GM18907 (cell line): ENCODE data around the gene TMED1.

ENCODE experiments used
- ATAC-seq: cut with Tn5 transposase; IDR thresholded peaks from one replicate; pipeline ENCODE4 v1.9.1; 2021; ENCODE audit warnings: mild to moderate bottlenecking, moderate library complexity; ENCODE audit not compliant: unreplicated experiment

The TMED1 gene

DNA sequence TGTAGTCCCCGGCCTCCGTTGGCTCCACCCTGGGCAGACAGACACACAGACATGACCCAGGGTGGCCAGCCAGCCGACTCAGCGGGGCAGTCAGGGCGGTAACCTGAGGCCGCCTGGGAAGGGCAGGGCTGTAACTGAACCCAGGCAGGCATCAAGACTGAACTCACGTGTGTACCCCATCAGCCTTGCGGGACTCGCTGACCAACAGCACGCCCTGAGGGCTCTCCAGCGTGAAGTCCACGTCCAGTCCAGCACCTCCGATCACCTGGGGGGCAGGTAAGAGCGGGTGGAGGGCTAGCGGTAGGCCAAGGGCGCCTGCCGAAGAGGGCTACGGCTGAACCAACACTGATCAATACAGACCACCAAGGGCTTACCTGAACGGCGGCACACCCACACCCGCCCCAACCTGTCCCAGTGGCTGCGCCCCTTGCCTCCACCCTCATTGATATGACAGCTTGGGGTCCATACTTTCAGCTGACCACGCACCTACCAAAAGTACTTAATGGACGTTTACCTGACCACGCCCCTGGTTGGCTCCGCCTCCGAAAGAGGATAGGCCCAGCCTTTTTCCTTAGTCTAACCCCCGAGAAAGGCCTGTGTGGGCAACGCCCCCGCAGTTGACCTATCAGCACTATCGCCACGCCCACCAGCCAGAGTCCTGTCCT lies 791 bp downstream of the TMED1 start:
- ATAC-seq = no peak

DNA sequence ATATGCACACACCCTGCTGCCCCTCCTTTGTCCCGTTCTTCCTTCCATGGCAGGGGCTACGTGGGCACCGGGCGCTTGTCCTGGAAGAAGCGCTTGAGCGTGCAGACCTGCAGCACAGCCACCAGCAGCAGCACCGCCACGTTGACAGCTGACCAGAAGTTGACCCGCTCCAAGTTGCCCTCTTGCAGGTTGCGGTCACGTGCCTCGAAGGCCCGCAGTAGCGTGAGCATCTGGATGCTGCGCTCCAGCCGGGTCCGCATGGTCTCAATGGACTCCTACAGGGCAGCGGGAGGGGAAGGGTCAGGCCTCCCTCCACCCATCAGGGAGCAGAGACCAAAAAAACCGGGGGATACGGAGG lies 3.1 kb downstream of the TMED1 start:
- no peak for ATAC-seq

DNA sequence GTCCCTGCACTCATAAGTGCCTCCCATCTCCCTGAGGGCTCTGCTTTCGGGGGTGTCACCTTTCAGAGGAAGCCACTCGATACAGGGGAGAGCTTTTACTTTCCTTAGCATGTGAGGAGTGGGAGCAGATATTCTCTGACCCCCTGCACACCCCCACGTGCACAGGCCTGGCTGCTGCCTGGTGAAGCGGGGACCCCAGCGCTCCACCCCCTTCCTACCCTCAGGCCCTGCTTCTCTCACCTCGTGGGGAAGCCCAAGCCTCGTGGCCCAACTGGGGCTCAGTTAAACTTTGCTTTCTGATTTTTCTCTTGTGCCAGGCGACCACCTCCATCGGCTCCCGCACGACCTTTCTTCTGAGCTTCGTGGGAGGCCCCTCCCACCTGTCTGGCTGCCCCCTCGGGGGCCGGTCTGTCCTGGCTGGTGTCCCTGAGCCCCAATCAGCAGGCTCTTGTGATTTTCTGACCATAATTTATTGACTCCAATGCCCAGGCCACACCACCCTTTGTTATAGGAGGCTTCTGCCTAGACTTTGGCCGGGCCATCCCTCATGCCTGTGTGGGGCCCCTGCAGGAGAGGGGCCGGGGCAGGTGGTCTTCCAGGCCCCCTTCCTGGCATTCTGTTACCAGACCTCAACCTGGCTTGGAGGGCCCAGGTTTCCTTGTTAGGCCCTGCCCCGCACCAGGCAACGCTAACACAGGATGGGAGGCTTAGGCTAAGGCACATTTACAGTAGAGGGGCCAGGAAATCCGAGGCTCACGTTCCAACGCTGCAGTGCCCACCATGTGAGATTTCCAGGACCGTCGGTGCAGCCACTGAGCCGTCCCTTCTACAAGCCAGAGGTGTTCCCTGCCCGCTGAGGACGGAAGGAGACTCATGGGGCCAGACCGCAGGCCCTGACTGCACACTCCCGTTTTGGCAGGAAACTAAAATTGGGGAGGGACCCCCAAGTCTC lies 3.7 kb downstream of the TMED1 start:
- ATAC-seq = no peak

DNA sequence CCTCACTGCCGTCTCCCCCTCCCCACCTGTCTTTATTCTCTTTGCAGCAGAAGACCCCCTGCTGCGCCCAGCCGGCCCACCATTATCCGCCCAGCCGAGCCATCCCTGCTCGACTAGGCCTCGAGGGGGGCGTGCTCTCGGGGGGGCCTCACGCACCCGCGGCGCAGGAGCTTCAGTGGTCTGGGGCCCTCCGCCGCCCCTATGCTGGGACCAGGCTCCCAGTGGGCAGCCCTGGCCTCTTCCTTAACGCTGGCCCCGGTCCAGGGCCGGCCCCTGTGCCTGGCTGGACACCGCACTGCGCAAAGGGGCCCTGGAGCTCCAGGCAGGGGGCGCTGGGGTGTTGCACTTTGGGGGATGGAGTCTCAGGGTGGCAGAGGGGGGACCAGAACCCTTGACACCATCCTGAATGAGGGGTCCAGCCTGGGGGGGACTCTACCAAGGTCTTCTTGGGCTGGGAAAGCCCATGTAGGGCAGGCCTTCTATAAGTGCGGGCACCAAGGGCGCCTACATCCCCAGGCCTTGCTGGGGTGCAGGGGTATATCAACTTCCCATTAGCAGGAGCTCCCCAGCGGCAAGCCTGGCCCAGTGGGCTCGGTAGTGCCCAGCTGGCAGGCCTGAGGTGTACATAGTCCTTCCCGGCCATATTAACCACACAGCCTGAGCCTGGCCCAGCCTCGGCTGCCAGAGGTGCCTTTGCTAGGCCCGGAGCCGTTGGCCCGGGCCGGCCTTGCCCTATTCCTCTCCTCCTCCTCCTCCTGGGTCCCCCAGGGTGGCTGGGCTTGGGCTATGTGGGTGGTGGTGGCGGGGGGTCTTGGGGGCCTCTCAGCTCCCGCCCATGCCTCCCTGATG lies 4.9 kb downstream of the TMED1 start:
- ATAC-seq = no peak

DNA sequence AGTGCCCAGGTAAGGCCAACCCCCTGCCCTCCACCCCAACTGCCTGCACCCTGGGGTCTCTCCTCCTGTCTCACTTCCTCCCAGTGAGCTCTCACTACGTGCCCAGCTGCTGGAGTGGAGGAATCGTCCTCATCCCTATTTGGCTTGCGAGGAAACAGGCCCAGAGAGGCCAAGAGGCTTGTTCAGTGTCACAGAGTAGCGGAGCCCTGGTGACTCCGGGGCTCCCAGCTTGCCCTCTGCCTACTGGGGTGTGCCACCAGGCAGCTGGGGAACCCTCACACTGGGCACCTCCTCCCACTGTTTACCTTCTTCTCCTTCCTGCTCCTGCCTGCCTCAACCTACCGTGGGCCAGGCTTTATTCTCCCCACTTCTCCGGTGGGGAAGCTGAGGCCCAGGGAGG lies 5.6 kb downstream of the TMED1 start:
- ATAC-seq = no peak

DNA sequence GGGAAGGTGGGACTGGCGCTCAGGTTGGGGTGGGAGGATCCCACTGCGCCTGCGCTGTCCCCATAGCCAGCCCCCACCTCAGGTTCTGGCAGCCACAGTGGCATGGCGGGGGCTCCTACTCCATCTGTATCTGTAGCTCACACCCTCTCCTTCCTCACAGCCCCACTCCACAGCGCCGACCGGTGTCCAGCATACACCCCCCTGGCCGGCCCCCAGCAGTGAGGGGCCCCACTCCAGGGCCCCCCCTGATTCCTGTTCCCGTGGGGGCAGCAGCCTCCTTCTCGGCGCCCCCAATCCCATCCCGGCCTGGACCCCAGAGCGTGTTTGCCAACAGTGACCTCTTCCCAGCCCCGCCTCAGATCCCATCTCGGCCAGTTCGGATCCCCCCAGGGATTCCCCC lies 6.0 kb downstream of the TMED1 start:
- ATAC-seq = no peak

DNA sequence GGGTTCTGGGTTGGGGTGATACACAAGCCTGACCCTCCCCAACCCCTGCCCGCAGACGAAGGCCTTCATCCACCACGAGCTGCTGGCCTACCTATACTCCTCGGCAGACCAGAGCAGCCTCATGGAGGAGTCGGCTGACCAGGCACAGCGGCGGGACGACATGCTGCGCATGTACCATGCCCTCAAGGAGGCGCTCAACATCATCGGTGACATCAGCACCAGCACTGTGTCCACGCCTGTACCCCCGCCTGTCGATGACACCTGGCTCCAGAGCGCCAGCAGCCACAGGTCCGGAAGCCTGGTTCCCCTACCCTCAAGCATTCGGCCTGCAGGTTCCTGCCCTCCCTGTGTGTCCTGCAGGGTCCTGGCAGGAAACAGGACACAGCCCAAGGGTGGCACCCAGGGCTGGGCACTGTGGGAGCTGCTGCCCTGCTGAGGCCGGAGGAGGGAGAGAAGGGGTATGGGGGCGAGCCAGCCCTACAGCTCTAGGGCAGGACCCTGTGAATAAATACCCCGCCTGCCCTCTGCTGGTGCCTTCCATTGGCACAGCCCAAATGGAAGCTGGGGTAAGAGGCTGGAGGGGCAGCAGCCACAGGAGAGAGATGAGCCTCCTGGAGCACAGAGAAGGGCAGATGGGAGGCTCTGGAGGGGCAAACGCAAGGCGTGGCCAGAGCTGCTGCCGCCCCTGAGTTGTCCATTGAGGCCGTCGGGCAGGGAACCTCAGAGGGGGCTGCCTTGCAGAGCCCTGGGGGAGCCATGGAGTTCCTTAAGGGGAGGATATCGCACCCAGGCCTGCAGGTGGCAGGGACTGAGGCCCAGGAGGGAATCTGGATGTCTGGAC lies 6.8 kb downstream of the TMED1 start:
- no peak for ATAC-seq

DNA sequence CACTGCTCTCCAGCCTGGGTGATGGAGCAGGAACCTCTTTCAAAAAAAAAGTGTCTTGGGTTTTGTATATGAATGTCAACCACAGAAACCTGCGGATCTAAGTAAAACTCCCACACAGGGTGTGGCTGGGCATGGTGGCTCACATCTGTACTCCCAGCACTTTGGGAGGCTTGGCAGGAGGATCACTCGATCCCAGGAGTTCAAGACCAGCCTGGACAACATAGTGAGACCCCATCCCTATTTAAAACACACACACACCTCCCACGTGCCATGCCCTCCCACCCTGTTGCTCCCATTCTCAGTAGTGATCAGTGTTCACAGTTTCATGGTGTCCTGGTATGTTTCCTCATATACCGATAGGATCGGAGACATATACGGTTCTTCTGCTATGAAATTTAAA lies 9.2 kb downstream of the TMED1 start:
- ATAC-seq = no peak

DNA sequence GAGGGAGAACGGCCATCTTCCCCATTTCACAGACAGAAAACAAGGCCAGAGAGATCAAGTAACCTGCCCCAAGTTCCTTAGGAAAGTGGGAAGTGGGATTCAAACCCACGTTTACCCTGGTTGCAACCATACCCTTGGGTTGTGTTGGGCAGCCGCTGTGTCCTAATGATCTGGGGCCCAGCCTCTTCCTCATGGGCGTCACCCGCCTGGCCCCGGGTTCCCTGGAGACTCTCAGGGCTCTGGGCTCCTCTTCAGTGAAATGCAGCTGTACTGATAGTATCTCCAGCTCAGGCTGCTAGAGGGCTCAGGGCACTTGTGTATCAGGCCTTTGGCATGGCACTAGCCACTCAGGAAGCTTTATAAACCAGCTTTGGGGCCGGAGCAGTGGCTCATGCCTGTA lies 9.8 kb downstream of the TMED1 start:
- no peak for ATAC-seq

DNA sequence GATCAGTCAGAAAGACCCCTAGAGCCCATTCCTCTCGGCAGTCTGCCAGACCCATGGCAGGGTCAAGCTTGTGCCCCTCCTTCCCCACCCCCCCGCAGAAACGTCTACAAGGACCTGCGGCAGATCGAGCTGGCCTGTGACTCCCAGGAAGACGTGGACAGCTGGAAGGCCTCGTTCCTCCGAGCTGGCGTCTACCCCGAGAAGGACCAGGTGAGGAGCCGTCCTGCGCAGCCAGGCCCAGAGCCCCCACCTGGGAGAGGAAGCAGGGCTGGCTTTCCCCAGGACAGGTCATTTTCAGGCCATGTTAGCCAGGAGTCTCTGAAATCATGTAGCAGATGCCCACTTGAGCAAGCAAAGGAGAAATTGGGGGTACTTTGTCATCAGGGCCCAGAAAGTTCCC lies 12.3 kb downstream of the TMED1 start:
- no peak for ATAC-seq

DNA sequence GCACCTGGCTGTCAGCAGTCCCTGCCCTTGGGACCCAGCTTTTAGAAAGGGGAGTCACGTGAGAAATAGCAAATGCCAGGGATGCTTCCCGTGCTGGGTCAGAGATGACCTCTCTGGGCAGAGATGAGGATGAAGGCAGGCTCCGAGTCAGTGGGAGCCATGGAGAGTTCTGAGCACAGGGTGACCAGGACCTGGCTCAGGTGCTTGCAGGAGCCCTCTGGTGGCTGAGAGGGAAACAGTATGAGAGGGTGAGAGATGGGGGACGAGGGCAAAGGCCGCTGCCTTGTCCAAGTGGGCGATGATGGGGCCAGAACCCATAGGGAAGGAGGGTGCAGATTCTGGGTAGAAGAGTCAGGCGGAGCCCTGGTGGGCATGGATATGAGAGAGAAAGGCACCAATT lies 15.8 kb downstream of the TMED1 start:
- no peak for ATAC-seq

DNA sequence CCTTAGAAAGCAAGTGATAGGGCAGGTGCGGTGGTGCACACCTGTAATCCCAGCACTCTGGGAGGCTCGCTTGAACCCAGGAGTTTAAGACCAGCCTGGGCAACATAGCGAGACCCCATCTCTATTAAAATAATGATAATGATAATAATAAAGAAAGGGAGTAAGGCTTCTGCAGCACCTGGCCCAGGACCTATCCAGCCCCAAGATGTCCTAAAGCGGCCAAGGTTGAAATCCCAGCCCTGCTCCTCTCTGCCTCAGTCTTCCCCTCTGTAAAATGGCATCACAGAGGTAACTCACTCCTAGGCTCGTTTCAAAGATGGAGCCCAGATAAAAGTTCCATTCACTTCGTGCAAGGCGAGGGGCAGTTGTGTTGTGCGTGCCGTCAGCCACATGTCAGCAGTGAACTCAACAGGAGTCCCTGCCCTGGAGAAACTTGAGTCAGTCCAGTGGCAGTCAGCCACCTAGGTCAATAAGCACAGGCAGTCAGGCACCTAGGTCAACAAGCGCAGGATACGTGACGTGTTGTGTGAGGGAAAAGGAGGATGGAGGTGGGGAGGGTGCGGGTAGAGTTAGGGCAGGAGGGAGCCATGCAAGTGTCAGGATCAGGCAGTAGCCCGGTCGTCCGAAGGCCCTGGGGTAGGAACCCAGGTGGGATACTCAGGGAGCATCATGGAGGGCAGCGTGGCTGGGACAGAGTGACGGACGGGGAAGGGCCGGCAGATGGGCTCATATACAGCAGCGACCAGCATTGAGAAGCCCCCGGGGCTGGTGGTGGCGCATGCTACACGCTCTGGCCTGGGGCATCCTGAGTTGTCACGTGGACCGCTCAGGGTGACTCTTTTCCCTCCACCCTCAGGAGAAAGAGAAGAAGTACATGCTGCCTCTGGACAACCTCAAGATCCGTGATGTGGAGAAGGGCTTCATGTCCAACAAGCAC lies 16.6 kb downstream of the TMED1 start:
- no peak for ATAC-seq

DNA sequence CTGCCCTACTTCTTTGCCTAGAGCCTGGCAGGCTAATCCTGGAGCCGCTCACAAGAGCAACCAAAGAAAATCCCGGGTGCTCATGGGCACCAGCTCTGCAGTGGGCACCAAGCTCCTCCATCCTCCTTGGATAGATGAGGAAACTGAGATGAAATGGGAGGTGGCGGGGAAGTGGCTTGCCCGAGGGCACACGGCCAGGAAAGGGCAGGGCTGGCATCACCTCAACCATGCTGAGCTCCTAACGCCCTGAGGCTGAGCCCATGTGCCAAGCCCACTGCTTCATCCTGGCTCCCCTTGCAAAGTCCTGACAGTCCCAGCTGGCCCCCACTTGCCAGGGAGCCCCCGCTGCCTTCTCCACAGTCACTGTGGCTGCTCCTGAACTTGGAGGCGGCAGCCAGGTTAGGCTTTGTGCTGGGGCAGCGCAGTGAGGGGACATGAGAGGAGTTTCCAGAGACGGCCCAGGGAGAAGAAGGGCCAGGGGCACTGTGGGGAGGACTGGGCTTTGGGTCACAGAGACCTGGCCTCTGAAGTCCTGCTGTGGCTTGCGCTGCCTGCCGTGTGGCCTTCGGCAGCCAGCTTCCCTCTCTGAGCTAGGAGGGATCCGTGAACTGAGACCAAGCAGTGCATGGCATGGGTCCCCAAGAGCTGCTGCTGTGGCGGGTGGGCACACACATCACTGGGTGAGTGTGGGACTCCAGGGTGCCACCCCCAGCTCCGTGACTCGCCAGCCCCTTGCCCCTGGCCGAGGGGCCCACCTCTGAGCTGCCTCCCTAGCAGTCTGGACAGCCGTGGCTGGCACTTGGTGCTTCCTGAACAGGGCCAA lies 17.5 kb downstream of the TMED1 start:
- no peak for ATAC-seq

DNA sequence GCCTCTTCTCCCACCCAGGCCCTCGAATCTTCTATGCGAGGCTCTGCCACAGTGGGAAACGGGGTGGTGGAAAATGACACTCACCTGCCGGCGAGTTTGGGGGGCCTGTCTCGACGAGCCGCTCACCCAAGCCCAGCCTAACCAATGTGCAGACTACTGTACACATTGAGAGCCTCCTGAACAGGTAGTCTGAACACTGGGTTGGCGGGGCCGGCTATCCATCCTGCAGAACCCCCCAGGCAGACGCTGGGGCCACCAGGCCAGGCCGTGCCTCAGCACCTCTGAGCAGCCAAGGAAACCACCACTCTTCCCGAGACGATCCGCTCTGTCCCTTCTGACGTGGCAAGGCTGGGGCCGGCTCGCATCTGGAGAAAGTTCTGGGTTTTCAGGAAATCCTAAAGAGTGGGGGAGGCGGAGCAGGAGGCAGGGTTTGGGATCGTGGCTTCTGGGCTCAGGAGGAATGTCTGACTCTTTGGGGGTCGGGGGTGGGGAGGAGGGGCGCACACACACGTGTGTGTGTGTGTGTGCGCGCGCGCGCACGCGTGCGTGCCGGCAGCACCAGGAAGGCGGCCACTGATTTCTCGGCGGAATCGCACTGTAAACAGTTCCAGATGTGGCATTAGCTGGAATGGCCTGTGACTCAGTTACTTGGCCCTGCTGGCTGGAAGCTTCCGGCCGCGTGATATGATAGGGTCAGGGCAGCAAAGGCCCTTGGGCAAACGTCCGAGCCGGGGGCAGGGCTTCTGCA lies 18.5 kb downstream of the TMED1 start:
- ATAC-seq = no peak

DNA sequence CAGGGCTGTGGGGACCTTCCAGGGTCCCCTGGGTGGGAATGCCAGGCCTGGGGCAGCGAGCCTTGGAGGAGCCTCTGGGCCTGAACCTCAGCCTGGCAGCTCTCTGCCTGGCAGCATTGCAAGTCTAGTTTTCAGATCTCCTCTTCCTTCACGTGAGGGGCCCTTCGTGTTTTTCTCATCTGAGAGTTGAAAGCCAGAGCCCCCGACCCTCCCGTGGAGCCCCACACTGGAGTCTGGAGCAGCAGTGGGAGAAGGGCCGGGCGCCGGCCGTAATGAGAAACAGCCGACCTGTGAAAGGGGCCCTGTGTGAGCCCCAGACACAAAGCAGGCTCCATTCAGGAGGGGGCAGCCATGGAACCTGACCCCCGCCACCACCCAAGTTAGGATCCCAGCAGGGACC lies 19.3 kb downstream of the TMED1 start:
- ATAC-seq = no peak

DNA sequence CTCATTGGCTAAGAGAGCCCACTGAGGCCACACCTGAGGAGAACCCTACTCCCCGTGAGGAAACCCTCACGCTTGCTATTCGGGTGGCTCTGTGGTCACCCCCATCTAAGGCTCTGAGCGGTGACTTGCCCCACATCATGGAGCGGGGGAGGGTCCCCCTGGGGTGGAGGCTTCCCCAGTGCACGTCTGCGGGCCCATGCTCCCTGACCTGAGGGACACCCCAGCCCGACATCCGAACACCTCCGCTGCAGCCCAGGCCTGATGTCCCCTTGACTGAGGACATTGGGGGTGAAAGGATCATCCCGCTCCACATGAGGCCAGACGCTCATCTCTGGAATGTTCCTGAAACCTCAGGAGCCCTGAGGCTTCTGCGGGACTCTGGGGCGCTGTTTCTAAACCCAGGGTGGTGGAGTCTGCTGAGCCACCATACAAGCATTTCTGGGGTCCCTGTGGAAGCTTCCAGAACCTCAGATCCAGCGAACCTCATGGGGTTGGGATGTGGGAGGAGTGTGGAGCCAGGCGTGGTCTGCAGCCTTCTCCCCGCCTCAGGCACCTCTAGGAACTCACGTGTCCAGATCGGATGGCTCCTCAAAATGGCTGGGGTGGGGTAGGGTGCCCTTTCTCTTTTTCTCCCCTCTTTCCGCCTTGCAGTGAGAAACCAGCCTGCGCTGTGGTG lies 19.9 kb downstream of the TMED1 start:
- no peak for ATAC-seq

DNA sequence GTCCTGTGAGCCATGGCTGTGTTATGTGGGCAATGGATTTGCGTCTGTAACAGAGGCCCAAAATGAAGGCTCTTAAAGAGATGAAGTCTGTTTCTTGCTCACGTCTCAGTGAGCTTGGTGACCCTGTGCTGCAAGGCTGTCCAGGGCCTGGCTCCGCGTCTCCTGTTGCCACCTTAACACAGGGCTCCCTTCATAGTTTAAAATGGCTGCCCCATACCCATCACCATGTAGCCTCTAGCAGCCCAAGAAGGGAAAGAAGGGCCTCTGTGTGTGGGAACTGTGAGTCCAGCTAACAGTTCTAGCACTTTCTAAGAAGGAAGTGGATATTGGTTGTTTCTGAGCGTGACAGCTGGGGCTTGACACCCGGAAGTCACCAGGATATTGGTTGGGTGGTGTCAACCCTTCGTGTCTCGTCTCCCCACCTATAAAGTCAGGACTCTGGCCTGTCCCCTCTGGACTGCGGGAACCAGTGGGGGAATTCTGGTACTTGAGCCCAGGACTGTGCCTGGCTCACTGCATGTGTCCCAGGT lies 20.9 kb downstream of the TMED1 start:
- ATAC-seq = no peak
